ENCODE measurements around the gene ADGRB2.

- TF ChIP-seq CTCF (conservative IDR thresholded peaks at IDR 0.05; ENCODE audit: low read length) (no peak), EZH2phosphoT487 (IDR thresholded peaks at IDR 0.05; ENCODE audit: borderline replicate concordance, low read depth, low read length) (no peak)
Measured at GRCh38 chr1:31693231-31693630, 70.9 kb downstream of the ADGRB2 start.

Measured in OCI-LY7 (cell line).